NT2/D1 (cell line): ENCODE results near the gene PDE3A.

Source experiments
- SUZ12 ChIP-seq: IDR thresholded peaks from 2 replicates; pipeline ENCODE4 v1.6.1; 2011; ENCODE audit not compliant: insufficient read length, insufficient read depth; ENCODE audit errors: extremely low read depth
- YY1 ChIP-seq: IDR thresholded peaks from 2 replicates; pipeline ENCODE4 v1.6.1; 2011; ENCODE audit not compliant: insufficient read length, insufficient read depth
- ZNF274 ChIP-seq: IDR thresholded peaks from 2 replicates; pipeline ENCODE4 v1.6.1; 2011; ENCODE audit warnings: mild to moderate bottlenecking, low read depth, low read length

DNA sequence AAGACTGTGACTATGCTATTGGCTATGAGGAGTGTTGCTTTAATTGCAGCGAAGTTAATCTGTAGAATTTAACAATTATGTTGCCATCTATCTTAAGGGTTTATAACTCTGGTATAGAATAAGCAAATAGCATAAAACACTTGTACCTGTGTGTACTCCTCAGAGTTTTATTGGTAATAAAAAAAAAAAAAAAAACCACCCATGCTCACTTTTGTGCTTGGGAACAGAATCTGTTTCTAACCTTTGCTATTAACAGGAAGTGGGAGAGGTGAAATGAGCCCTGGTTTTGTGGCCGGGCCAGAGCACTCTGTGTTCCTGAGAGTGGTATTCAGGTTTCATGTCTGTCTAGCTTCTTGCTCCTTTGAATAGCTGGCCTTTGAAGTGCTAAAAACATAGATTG is 53.1 kb downstream of the PDE3A start:
- TF ChIP-seq ZNF274 = no peak
- TF ChIP-seq SUZ12 = no peak
- no peak for TF ChIP-seq YY1
